Astrocyte (in vitro differentiated cells and primary cell): Measurements from ENCODE around the gene UST.

Experiments used
- CTCF ChIP-seq: IDR thresholded peaks from 2 replicates; pipeline ENCODE4 v1.5.1; 2011; ENCODE audit warnings: low read depth, mild to moderate bottlenecking, inconsistent platforms, low read length, moderate library complexity; ENCODE audit not compliant: insufficient read depth
- EZH2 ChIP-seq: IDR thresholded peaks from 2 replicates; pipeline ENCODE4 v1.6.1; 2012; ENCODE audit warnings: mild to moderate bottlenecking, low read length, inconsistent platforms; ENCODE audit not compliant: insufficient read depth

DNA sequence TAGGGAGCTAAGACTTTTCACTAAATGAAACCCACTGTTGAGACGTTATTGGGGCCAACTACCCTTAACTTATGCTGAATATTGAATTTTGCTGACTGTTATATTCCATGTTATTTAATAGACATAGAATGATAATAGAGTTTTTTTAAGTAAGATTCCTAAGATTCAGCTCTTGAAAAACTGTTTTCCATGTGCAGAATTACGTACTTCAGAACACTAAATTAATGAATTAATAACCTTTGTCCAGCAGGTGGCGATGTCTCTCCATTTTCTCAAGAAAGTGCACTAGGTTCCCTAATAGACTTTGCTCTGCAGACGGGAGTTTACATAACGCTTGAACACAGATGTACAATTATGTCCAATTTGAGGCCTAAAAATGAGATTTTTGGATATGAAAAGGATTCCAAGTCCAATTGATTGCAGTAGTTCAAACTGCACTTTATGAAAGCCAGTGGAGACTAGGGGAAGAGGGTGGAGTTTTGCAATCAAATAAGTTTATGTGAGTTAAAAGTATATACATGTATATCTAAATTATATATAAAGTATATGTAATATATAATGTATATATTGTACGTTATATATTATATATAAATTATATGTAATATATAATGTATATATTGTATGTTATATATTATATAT lies 282.1 kb downstream of the UST start:
- peak; percentile 70 for TF ChIP-seq CTCF
- no peak for TF ChIP-seq EZH2
